A549 (cell line): ENCODE results near the gene QRICH1.

Experiments used
- ATOH8 ChIP-seq: fragments of 250-450 bp; sonication (Bioruptor Pico); IDR thresholded peaks from 2 replicates; pipeline ENCODE4 v1.5.0; 2020; ENCODE audit warnings: low read depth, mild to moderate bottlenecking, moderate library complexity
- CEBPB ChIP-seq, 2 experiments: fragments of >200 bp in 1 of 2; sonication (Bioruptor Twin) in 1 of 2; formaldehyde crosslinking in 1 of 2; IDR thresholded peaks; 2 replicates each; pipeline ENCODE4 v1.6.1; 2012 to 2016
- CTCF ChIP-seq: fragments of >200 bp; sonication (Bioruptor Twin); formaldehyde crosslinking; IDR thresholded peaks from 3 replicates; pipeline ENCODE4 v1.5.1; 2016
- EHMT2 ChIP-seq: fragments of 200-600 bp; sonication (generic); IDR thresholded peaks from 2 replicates; pipeline ENCODE4 v1.6.1; 2016; ENCODE audit warnings: antibody characterized with exemption, low read depth, mild to moderate bottlenecking, moderate library complexity
- EP300 ChIP-seq, 2 experiments: fragments of >200 bp; sonication (Bioruptor Twin); formaldehyde crosslinking; IDR thresholded peaks; 2 replicates in 1 of 2; 3 replicates in 1 of 2; pipeline ENCODE4 v1.6.1; 2016 to 2017
- HDAC2 ChIP-seq: fragments of 200-600 bp; sonication (generic); IDR thresholded peaks from 2 replicates; pipeline ENCODE4 v1.6.1; 2016
- JUN ChIP-seq, 2 experiments: fragments of >200 bp; sonication (Bioruptor Twin); formaldehyde crosslinking; IDR thresholded peaks; 2 replicates in 1 of 2; 3 replicates in 1 of 2; pipeline ENCODE4 v1.6.1; 2016 to 2017
- JUNB ChIP-seq: fragments of >200 bp; sonication (Bioruptor Twin); formaldehyde crosslinking; IDR thresholded peaks from 2 replicates; pipeline ENCODE4 v1.6.1; 2016
- MAFK ChIP-seq: fragments of 450-650 bp; IDR thresholded peaks from 2 replicates; pipeline ENCODE4 v1.6.1; 2014; ENCODE audit not compliant: partially characterized antibody
- POLR2A ChIP-seq: IDR thresholded peaks from 2 replicates; pipeline ENCODE4 v1.6.1; 2012; ENCODE audit warnings: mild to moderate bottlenecking, low read length
- TF ChIP-seq, protein P1 (sequence below): IDR thresholded peaks from 2 replicates; pipeline ENCODE4 v1.6.1; 2012

DNA sequence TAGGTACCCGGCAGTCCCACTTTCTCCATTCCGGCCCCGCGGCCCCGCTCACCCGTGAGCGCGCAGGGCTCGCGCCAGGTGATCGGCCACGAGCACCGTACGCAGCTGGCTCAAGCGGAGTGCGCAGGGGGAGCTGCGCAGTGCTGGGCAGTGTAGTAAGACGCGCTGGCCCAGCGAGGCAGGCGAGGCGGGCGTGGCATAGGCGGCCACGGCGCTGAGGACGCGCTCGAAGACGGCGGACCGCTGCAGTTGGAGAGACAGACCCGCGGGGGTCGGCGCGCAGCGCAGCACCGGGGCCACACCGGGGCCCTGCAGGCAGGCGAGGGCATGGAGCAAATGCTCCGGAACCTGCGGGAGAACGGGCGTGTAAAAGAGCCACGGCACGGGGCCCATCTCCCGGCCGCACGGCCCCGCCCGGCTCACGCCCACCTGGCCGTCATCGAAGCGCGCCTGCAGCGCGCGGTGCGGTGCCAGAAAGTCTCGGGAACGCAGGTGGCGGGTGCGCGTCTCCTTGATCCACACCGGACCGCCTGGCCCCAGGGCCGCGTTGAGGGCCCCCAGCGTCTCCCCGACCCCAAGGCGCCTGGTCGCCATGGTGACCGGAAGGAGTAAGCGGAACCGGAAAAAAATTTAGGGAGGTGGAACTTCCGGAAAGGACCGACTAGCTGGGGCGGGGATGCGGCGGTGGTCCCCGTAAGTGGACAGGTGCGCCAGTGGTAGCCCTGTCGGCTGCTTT lies 75.7 kb downstream of the QRICH1 start, which contains the start of gene DALRD3:
- TF ChIP-seq JUN (IDR thresholded peaks at IDR 0.05) = peak; percentile 14 to 79; a peak in 3 of 5 replicates
- no peak for TF ChIP-seq EHMT2
- TF ChIP-seq MAFK = no peak
- no peak for TF ChIP-seq CEBPB (IDR thresholded peaks at IDR 0.05)
- no peak for TF ChIP-seq JUNB
- TF ChIP-seq CTCF = no peak
- TF ChIP-seq, protein P1, sequence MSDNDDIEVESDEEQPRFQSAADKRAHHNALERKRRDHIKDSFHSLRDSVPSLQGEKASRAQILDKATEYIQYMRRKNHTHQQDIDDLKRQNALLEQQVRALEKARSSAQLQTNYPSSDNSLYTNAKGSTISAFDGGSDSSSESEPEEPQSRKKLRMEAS = peak; percentile 54; the same call in 1 of the 2 replicates
- no peak for TF ChIP-seq EP300 (IDR thresholded peaks at IDR 0.05)
- no peak for TF ChIP-seq ATOH8 (CRISPR knock-in tag)
- TF ChIP-seq HDAC2 = no peak
- peak; percentile 40 for TF ChIP-seq POLR2A
